NCI-H2107 (cell line): ENCODE results near the gene SMIM10.
"Not testable (repeated sequence)": the region's sequence is repeated elsewhere in the genome, so short reads cannot be mapped to it uniquely, and the experiment has no call there.

Experiments used
- DNase-seq: peaks from one replicate; lab custom pipeline; 2025; lab: John Stamatoyannopoulos, UW

SMIM10 gene

DNA sequence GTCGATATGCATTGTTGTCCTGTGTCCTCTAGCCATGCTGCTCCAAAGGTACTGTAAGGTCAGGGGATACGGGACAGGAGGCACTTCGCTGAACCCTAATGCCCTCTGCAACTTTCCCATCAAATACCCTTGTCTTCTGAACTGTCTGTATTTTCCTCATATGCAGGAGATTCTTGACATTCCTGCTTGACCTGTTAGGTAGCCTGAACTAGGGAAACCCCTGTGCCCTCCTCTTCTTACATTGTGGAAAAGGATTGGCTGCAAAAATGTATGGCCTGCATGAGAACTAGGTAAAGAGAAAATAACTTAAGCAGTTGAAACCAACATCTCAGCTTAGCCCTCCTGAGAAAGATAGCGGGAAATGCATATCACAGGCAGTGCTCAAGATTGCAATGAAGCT is 20.1 kb downstream of the SMIM10 start:
- DNase-seq, result no peak

- DNase-seq, result no peak
Observed at GRCh38 chrX:135015523-135016245, 24.9 kb downstream of the SMIM10 start.

DNA sequence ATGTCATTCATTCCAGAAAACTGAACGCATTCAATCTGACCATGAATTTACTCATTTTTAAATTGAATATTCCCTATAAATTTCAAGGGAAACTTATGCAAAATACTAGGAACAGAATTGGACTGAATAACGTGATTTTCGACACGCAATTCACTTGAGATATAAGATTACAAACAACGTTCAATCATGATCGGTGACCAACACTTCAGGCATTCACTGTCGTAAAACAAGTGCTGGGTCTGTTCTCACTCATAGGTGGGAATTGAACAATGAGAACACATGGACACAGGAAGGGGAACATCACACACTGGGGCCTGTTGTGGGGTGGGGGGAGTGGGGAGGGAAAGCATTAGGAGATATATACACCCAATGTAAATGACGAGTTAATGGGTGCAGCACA is 29.1 kb downstream of the SMIM10 start:
- DNase-seq, result not testable (repeated sequence)

DNA sequence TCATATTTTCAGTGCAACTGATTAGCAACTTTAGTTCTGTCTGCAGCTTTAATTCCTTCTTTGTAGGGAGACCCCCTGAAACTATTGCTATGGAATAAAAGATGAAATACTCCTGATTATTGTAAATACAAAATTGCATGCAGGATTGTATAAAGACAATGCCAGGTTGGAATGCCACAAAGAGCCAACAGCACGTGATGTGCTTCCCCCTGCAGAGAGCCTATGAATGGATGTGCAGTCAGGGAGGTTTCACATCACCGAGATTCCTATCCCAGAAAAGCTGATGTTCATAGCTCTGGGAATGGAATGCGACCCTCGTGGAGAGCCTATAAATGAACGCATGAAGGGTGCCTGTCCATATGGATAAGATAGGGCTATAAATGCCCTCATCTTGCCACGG is 33.0 kb downstream of the SMIM10 start:
- not testable (repeated sequence) for DNase-seq

GRCh38 chrX:135024526-135024925 is 33.7 kb downstream of the SMIM10 start:
- DNase-seq, result no peak

- DNase-seq, result not testable (repeated sequence)
Observed at GRCh38 chrX:135030207-135030963, 39.6 kb downstream of the SMIM10 start.

- not testable (repeated sequence) for DNase-seq
Observed at GRCh38 chrX:135041149-135042123, 50.6 kb downstream of the SMIM10 start.
